Stimulated activated CD4-positive, alpha-beta T cell treated with anti-CD3 and anti-CD28 coated beads, Interleukin-15, amount 100 ng/mL, for 24 hours (primary cell): ENCODE results near the gene CDK5RAP3.

ENCODE experiments used
- DNase-seq: peaks from one replicate; pipeline ENCODE4 v3.0.0-alpha.2; 2020

CDK5RAP3 gene

GRCh38 chr17:48025904-48026501 is 55.1 kb downstream of the CDK5RAP3 start:
- no peak for DNase-seq

- DNase-seq = peak; percentile 84
Observed at GRCh38 chr17:48026502-48027321, 55.8 kb downstream of the CDK5RAP3 start.

GRCh38 chr17:48027322-48027981 is 56.5 kb downstream of the CDK5RAP3 start:
- no peak for DNase-seq

- no peak for DNase-seq
Observed at GRCh38 chr17:48028736-48029135, 57.8 kb downstream of the CDK5RAP3 start.

GRCh38 chr17:48030531-48030930 is 59.6 kb downstream of the CDK5RAP3 start:
- DNase-seq = no peak
